HG02642 (cell line): ENCODE measurements around the gene RGS18.
"Not testable (repeated sequence)": the region's sequence is repeated elsewhere in the genome, so short reads cannot be mapped to it uniquely, and the experiment has no call there.

Experiments used
- ATAC-seq: cut with Tn5 transposase; IDR thresholded peaks from one replicate; pipeline ENCODE4 v1.9.1; 2021; ENCODE audit warnings: mild to moderate bottlenecking; ENCODE audit not compliant: unreplicated experiment, poor library complexity

Gene RGS18

GRCh38 chr1:192158181-192158580, at the start of gene RGS18:
TSS of gene RGS18 (plus strand) at chr1:192158462. CDS start at chr1:192158638, 176 bp downstream.
- ATAC-seq = peak; percentile 80

- ATAC-seq = no peak
Measured at GRCh38 chr1:192109576-192109975, 48.7 kb upstream of the RGS18 start.

GRCh38 chr1:192115000-192115399, 43.3 kb upstream of the RGS18 start:
- ATAC-seq = no peak

- ATAC-seq = no peak
Measured at GRCh38 chr1:192118881-192119405, 39.3 kb upstream of the RGS18 start.

- ATAC-seq = no peak
Measured at GRCh38 chr1:192119701-192120100, 38.6 kb upstream of the RGS18 start.

- ATAC-seq = no peak
Measured at GRCh38 chr1:192122668-192123067, 35.6 kb upstream of the RGS18 start.

GRCh38 chr1:192123212-192123611, 35.0 kb upstream of the RGS18 start:
- ATAC-seq = no peak

GRCh38 chr1:192126030-192126619, 32.1 kb upstream of the RGS18 start:
- no peak for ATAC-seq

- no peak for ATAC-seq
Measured at GRCh38 chr1:192130175-192130574, 28.1 kb upstream of the RGS18 start.

GRCh38 chr1:192130865-192131264, 27.4 kb upstream of the RGS18 start:
- not testable (repeated sequence) for ATAC-seq

GRCh38 chr1:192131914-192132313, 26.3 kb upstream of the RGS18 start:
- ATAC-seq = no peak

- no peak for ATAC-seq
Measured at GRCh38 chr1:192133350-192133926, 24.8 kb upstream of the RGS18 start.

- no peak for ATAC-seq
Measured at GRCh38 chr1:192140382-192140781, 17.9 kb upstream of the RGS18 start.

- ATAC-seq = no peak
Measured at GRCh38 chr1:192147221-192147620, 11.0 kb upstream of the RGS18 start.

- ATAC-seq = no peak
Measured at GRCh38 chr1:192147696-192148095, 10.6 kb upstream of the RGS18 start.

- ATAC-seq = no peak
Measured at GRCh38 chr1:192151176-192151575, 7.1 kb upstream of the RGS18 start.

- no peak for ATAC-seq
Measured at GRCh38 chr1:192153276-192153675, 5.0 kb upstream of the RGS18 start.

- no peak for ATAC-seq
Measured at GRCh38 chr1:192157067-192157466, 1.2 kb upstream of the RGS18 start.

GRCh38 chr1:192159014-192159413, 752 bp downstream of the RGS18 start:
- ATAC-seq = no peak

GRCh38 chr1:192159781-192160180, 1.5 kb downstream of the RGS18 start:
- no peak for ATAC-seq

- ATAC-seq = no peak
Measured at GRCh38 chr1:192160196-192160595, 1.9 kb downstream of the RGS18 start.

- no peak for ATAC-seq
Measured at GRCh38 chr1:192161976-192162375, 3.7 kb downstream of the RGS18 start.
